Left ventricle myocardium inferior (tissue), 1 donor: ENCODE results near the gene PLPP1. TPM values are rescaled to one million over a fixed set of nuclear protein-coding genes. Genes with fewer than 3 reads are reported as not detected.

Experiments
- DNase-seq: peaks from one replicate; pipeline ENCODE4 v3.0.0-alpha.2; 2020
- H3K27ac ChIP-seq: fragments of 200-600 bp; replicated peaks from 2 replicates; pipeline ENCODE4 v1.8.0; 2021
- H3K27me3 ChIP-seq: fragments of 200-600 bp; 2 replicates; pipeline ENCODE4 v1.8.0; 2021; ENCODE audit warnings: low read depth
- H3K36me3 ChIP-seq: fragments of 200-600 bp; 2 replicates; pipeline ENCODE4 v1.8.0; 2021
- H3K4me1 ChIP-seq: fragments of 200-600 bp; 2 replicates; pipeline ENCODE4 v1.8.0; 2021
- H3K4me3 ChIP-seq: fragments of 200-600 bp; 2 replicates; pipeline ENCODE4 v1.8.0; 2021; ENCODE audit warnings: mild to moderate bottlenecking, moderate library complexity
- H3K9me3 ChIP-seq: fragments of 200-600 bp; replicated peaks from 2 replicates; pipeline ENCODE4 v1.8.0; 2021
- intact Hi-C: fragments of 100-400 bp; cut with micrococcal nuclease; formaldehyde crosslinking; loops from one replicate; pipeline ENCODE4 v1.11.0; 2022
- total RNA-seq: library from RNA; stranded (reverse); fragmentation: NEBNext Ultra II Directional; extraction: Animal tissue kit (Norgen Biotek cat#: 25700); gene quantifications from one replicate; pipeline ENCODE4 v1.2.1, GENCODE V29; 2021
- TF ChIP-seq, protein P1 (sequence below): fragments of 200-600 bp; IDR thresholded peaks from 2 replicates; pipeline ENCODE4 v1.8.0; 2021; ENCODE audit warnings: antibody characterized with exemption, mild to moderate bottlenecking, borderline replicate concordance
- donor health status: DM: no; HTN: yes; CAD: no; lungs with severe emphysema.

PLPP1 gene
- total RNA-seq, 1 donor from 2014 or later, result 72.6 TPM

- no peak overlapping the region for H3K27ac ChIP-seq
- no peak overlapping the region for H3K4me3 ChIP-seq
- peaks cover 90% of the 10 kb centered on the region for H3K4me1 ChIP-seq
- TF ChIP-seq, protein P1, sequence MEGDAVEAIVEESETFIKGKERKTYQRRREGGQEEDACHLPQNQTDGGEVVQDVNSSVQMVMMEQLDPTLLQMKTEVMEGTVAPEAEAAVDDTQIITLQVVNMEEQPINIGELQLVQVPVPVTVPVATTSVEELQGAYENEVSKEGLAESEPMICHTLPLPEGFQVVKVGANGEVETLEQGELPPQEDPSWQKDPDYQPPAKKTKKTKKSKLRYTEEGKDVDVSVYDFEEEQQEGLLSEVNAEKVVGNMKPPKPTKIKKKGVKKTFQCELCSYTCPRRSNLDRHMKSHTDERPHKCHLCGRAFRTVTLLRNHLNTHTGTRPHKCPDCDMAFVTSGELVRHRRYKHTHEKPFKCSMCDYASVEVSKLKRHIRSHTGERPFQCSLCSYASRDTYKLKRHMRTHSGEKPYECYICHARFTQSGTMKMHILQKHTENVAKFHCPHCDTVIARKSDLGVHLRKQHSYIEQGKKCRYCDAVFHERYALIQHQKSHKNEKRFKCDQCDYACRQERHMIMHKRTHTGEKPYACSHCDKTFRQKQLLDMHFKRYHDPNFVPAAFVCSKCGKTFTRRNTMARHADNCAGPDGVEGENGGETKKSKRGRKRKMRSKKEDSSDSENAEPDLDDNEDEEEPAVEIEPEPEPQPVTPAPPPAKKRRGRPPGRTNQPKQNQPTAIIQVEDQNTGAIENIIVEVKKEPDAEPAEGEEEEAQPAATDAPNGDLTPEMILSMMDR, result no peak
- no peak for DNase-seq
- H3K36me3 ChIP-seq, result no peaks in the 10 kb centered on the region
- no peaks in the 10 kb centered on the region for H3K9me3 ChIP-seq
- H3K27me3 ChIP-seq, result no peaks in the 10 kb centered on the region
- intact Hi-C loops, result no loop called here
Observed at GRCh38 chr5:55524816-55525215, 9.9 kb downstream of the PLPP1 start.

- H3K4me3 ChIP-seq, result no peak overlapping the region
- no peaks in the 10 kb centered on the region for H3K27me3 ChIP-seq
- TF ChIP-seq, protein P1, result no peak
- intact Hi-C loops, result no loop called here
- no peaks in the 10 kb centered on the region for H3K36me3 ChIP-seq
- H3K9me3 ChIP-seq, result no peaks in the 10 kb centered on the region
- H3K27ac ChIP-seq, result no peak overlapping the region
- DNase-seq, result no peak
- peaks cover 92% of the 10 kb centered on the region for H3K4me1 ChIP-seq
Observed at GRCh38 chr5:55523293-55523692, 11.5 kb downstream of the PLPP1 start.

DNA sequence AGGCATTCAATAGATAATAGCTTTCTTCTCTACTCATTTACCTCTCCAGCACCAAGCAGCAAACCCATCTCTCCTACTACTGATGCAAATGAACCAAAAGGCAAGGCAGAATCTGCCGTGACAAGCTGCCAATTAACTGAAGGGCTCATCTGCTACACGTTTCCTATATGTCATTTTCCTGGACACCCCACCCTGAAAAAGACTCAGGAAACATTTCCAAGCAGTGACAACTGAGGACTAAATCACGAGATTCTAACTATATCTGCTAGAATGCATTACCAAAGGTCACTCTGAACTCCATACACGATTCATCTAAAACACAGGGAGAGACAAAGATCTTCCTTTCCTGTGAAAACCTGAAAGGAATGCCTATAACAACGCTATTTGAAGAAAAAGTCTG, 12.9 kb downstream of the PLPP1 start:
- no peak for DNase-seq
- Histone ChIP-seq H3K27ac (peak overlapping the region; percentile 42), H3K9me3 (no peaks in the 10 kb centered on the region), H3K4me1 (peaks cover 94% of the 10 kb centered on the region), H3K36me3 (peaks cover 3% of the 10 kb centered on the region), H3K4me3 (no peak overlapping the region), H3K27me3 (no peaks in the 10 kb centered on the region)
- TF ChIP-seq, protein P1, result no peak
- intact Hi-C loops, result no loop called here

- Histone ChIP-seq H3K27me3 (no peaks in the 10 kb centered on the region), H3K4me3 (no peak overlapping the region), H3K9me3 (no peaks in the 10 kb centered on the region), H3K36me3 (peaks cover 3% of the 10 kb centered on the region), H3K4me1 (peaks cover 99% of the 10 kb centered on the region), H3K27ac (no peak overlapping the region)
- DNase-seq, result no peak
- TF ChIP-seq, protein P1, result no peak
- intact Hi-C loops, result no loop called here
Observed at GRCh38 chr5:55520117-55520839, 14.5 kb downstream of the PLPP1 start.

- Histone ChIP-seq H3K4me1 (peaks cover 99% of the 10 kb centered on the region), H3K9me3 (no peaks in the 10 kb centered on the region), H3K27ac (no peak overlapping the region), H3K4me3 (no peak overlapping the region), H3K36me3 (peaks cover 3% of the 10 kb centered on the region), H3K27me3 (no peaks in the 10 kb centered on the region)
- intact Hi-C loops, result no loop called here
- DNase-seq, result no peak
- TF ChIP-seq, protein P1, result no peak
Observed at GRCh38 chr5:55518831-55519390, 15.9 kb downstream of the PLPP1 start.
